Ovary (tissue), 9 donors: ENCODE measurements around the gene PRDM16. TPM values are rescaled to one million over a fixed set of nuclear protein-coding genes. Genes with fewer than 3 reads are reported as not detected.

Source experiments
- DNase-seq, 5 donors: peaks; one replicate each; pipeline ENCODE4 v3.0.0-alpha.2; 2019 to 2020
- H3K27ac ChIP-seq, 2 donors: fragments of 200-600 bp; one replicate each; pipeline versions ENCODE4 v1.5.1 to v1.8.0; 2019 to 2022
- H3K27me3 ChIP-seq: fragments of 200-600 bp; one replicate; pipeline ENCODE4 v1.8.0; 2022
- H3K36me3 ChIP-seq: fragments of 200-600 bp; sonication (generic); one replicate; pipeline ENCODE4 v1.5.1; 2019
- H3K4me1 ChIP-seq: one replicate; pipeline ENCODE4 v1.8.1; 2013; ENCODE audit warnings: mild to moderate bottlenecking, moderate library complexity; ENCODE audit not compliant: insufficient read depth
- H3K4me3 ChIP-seq: fragments of 200-600 bp; sonication (generic); one replicate; pipeline ENCODE4 v1.5.1; 2017
- H3K9me3 ChIP-seq, 2 donors: fragments of 200-600 bp in 1 of 2; sonication (generic) in 1 of 2; one replicate each; pipeline versions ENCODE4 v1.5.1 to v1.8.1; 2013 to 2019; ENCODE audit warnings: mild to moderate bottlenecking in 1 of 2, moderate library complexity in 1 of 2
- CTCF ChIP-seq, 3 donors: fragments of 450-650 bp in 2 of 3; fragments of 200-600 bp in 1 of 3; IDR thresholded peaks; one replicate each; pipeline versions ENCODE4 v1.5.1 to v1.8.0; 2016 to 2022; ENCODE audit warnings: antibody characterized with exemption in 3 of 3, mild to moderate bottlenecking in 1 of 3
- EP300 ChIP-seq: sonication (generic); formaldehyde crosslinking; IDR thresholded peaks from one replicate; pipeline ENCODE4 v1.6.1; 2017; ENCODE audit warnings: antibody characterized with exemption
- POLR2A ChIP-seq: fragments of 450-650 bp; IDR thresholded peaks from one replicate; pipeline ENCODE4 v1.6.1; 2017; ENCODE audit warnings: antibody characterized with exemption, mild to moderate bottlenecking, moderate library complexity
- WGBS, 3 donors: extraction: QIAGEN DNeasy Blood & Tissue Kit in 1 of 3; methylation state at CpG; one replicate each; pipeline versions ENCODE4 v1.1.5 to v1.1.7; 2013 to 2017; 5-methylcytosine and 5-hydroxymethylcytosine counted together
- intact Hi-C, 4 donors: fragments of 100-400 bp; cut with DNase I; formaldehyde crosslinking; loops; one replicate each; pipeline versions ENCODE4 v1.11.0 to v1.15.1; 2022 to 2023
- polyA plus RNA-seq, 2 donors: library from polyadenylated mRNA; stranded (reverse); fragments of 200-250 nt in 1 of 2; fragments of 350-450 nt in 1 of 2; fragmentation: Illumina TruSeq in 1 of 2; extraction: RNeasy Lipid Tissue Mini Kit (QIAGEN cat#74804) in 1 of 2; gene quantifications; one replicate each; pipeline ENCODE4 v1.2.3, GENCODE V29; 2013 to 2014
- total RNA-seq, 7 donors: library from RNA; depleted of rRNA in 2 of 7; stranded (reverse); fragments of >200 nt in 2 of 7; fragmentation: NEBNext Ultra II Directional in 3 of 7; extraction: Animal tissue kit (Norgen Biotek cat#: 25700) in 3 of 7; gene quantifications; one replicate each; pipeline versions ENCODE4 v1.1.0 to v1.2.4, GENCODE V29; 2016 to 2023
- donor health status: DM: no; HTN: no; CAD: no; lungs with moderate emphysema.
- donor health status: DM: no; HTN: no; CAD: no.
- donor health status: Bipolar disorder and iron deficiency.
- donor health status: DM: yes; HTN: yes; CAD: no.
- donor health status: DM: no; HTN: no; CAD: no.
- donor health status: DM: yes; HTN: yes; CAD: no.

Gene PRDM16
- total and polyA plus RNA-seq, 9 donors, result 1.1 to 17.3 (median 3.9) TPM

- Histone ChIP-seq H3K27me3 (no peaks in the 10 kb centered on the region), H3K4me1 (peaks cover 15% of the 10 kb centered on the region), H3K4me3 (no peak overlapping the region), H3K36me3 (no peaks in the 10 kb centered on the region), H3K27ac (peak overlapping the region in 1 of 2 donors; percentile 79), H3K9me3 (no peaks in the 10 kb centered on the region)
- intact Hi-C loops, result loop anchor here in 1 of 4 donors (5.0 kb wide), 1 partner anchor 98 kb away; no protein-coding TSS in a partner anchor
- DNase-seq, result no peak
- no peak for TF ChIP-seq CTCF (IDR thresholded peaks at IDR 0.05)
- no peak for TF ChIP-seq EP300
- WGBS, 3 donors, result 55 to 61% (median 55%) methylated on average over 35 of the region's 35 CpGs
Measured at GRCh38 chr1:3169665-3170356, 100.8 kb downstream of the PRDM16 start.

GRCh38 chr1:3170561-3171453, 101.8 kb downstream of the PRDM16 start:
- H3K36me3 ChIP-seq, result no peaks in the 10 kb centered on the region
- H3K27ac ChIP-seq, result peak overlapping the region; percentile 9 to 79
- TF ChIP-seq POLR2A, result peak; percentile 10
- TF ChIP-seq CTCF (IDR thresholded peaks at IDR 0.05), result peak in 1 of 3 donors; percentile 2
- no peak for TF ChIP-seq EP300
- intact Hi-C loops, result loop anchor here in 1 of 4 donors (5.0 kb wide), 1 partner anchor 99 kb away; no protein-coding TSS in a partner anchor
- H3K4me3 ChIP-seq, result peak overlapping the region; percentile 22
- no peaks in the 10 kb centered on the region for H3K27me3 ChIP-seq
- peak; percentile 88 to 94 (median 94) for DNase-seq
- H3K4me1 ChIP-seq, result peaks cover 22% of the 10 kb centered on the region
- H3K9me3 ChIP-seq, result no peaks in the 10 kb centered on the region
- 1 to 3% (median 1%) methylated on average over 31 to 40 of the region's 40 CpGs for WGBS, 3 donors

- Histone ChIP-seq H3K4me3 (no peak overlapping the region), H3K36me3 (no peaks in the 10 kb centered on the region), H3K9me3 (no peaks in the 10 kb centered on the region), H3K27me3 (no peaks in the 10 kb centered on the region), H3K27ac (peak overlapping the region; percentile 9 to 79), H3K4me1 (peaks cover 24% of the 10 kb centered on the region)
- DNase-seq, result no peak
- 89 to 94% (median 92%) methylated on average over 19 of the region's 19 CpGs for WGBS, 3 donors
- intact Hi-C loops, result loop anchor here in 1 of 4 donors (5.0 kb wide), 1 partner anchor 99 kb away; no protein-coding TSS in a partner anchor
- TF ChIP-seq CTCF (IDR thresholded peaks at IDR 0.05), result no peak
- no peak for TF ChIP-seq POLR2A
- TF ChIP-seq EP300, result no peak
Measured at GRCh38 chr1:3171761-3172160, 102.8 kb downstream of the PRDM16 start.
